ENCODE measurements around the gene C3orf22. TPM values are rescaled to one million over a fixed set of nuclear protein-coding genes. Genes with fewer than 3 reads are reported as not detected.

The C3orf22 gene
- total RNA-seq, 3 donors from 2014 or later: not detected

DNA sequence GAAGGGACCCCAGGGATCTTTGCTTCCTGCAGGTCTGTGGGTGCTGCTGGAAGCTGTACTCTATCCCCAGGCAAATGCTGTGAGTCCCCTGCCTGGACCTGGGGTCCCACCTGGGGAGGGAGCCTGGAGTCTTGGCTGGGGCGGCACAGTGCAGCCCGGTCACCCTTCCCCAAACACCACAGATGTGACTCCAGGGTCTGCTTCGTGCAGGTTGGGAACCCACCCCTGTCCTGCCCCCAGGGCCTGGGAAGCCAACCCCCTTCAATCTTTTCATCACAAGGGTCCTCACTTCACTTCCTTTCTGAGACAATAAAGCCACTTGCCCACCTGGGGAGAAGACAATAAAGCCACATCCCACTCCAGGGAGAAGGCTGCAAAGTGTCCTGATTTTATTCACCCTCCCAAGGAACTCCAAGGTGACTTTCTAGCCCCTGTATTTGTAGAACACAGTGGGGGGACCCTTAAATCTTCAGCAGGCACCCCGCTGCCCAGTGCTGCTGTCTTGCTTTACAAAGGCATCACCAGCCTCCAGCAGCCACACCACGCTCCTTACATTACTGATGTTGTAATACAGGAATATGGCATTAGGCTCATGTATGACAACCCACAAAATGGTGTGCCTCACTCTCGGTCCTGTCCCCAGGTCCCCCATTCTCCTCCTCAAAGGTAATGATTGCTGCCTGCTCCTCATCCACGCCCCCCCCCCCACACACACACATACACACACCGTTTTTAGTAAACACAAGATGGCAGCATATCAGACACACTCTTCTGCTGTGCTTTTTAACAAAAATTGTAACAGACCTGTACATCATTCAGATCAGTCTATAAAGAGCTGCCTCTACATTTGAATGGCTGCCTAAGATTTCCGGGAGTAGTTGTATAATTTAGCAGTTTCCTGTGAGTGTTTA, 9.9 kb downstream of the C3orf22 start:
- TF ChIP-seq, protein P1, sequence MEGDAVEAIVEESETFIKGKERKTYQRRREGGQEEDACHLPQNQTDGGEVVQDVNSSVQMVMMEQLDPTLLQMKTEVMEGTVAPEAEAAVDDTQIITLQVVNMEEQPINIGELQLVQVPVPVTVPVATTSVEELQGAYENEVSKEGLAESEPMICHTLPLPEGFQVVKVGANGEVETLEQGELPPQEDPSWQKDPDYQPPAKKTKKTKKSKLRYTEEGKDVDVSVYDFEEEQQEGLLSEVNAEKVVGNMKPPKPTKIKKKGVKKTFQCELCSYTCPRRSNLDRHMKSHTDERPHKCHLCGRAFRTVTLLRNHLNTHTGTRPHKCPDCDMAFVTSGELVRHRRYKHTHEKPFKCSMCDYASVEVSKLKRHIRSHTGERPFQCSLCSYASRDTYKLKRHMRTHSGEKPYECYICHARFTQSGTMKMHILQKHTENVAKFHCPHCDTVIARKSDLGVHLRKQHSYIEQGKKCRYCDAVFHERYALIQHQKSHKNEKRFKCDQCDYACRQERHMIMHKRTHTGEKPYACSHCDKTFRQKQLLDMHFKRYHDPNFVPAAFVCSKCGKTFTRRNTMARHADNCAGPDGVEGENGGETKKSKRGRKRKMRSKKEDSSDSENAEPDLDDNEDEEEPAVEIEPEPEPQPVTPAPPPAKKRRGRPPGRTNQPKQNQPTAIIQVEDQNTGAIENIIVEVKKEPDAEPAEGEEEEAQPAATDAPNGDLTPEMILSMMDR (IDR thresholded peaks at IDR 0.05): no peak
- H3K36me3 ChIP-seq: no peaks in the 10 kb centered on the region
- H3K4me3 ChIP-seq: no peak overlapping the region
- intact Hi-C loops (cut with DNase I; ENCODE audit: low total_unique reads): no loop called here
- no peaks in the 10 kb centered on the region for H3K4me1 ChIP-seq
- no peak overlapping the region for H3K27ac ChIP-seq
- no peaks in the 10 kb centered on the region for H3K9me3 ChIP-seq
- DNase-seq (ENCODE audit: low spot score in 2 of 2): peak in 1 of 2 donors; percentile 24
- H3K27me3 ChIP-seq: no peaks in the 10 kb centered on the region

- no peaks in the 10 kb centered on the region for H3K9me3 ChIP-seq
- no peaks in the 10 kb centered on the region for H3K36me3 ChIP-seq
- no peak overlapping the region for H3K4me3 ChIP-seq
- no peaks in the 10 kb centered on the region for H3K4me1 ChIP-seq
- no peak overlapping the region for H3K27ac ChIP-seq
- no peak for TF ChIP-seq POLR2A (IDR thresholded peaks at IDR 0.05)
- TF ChIP-seq, protein P1 (IDR thresholded peaks at IDR 0.05): no peak
- intact Hi-C loops (cut with DNase I; ENCODE audit: low total_unique reads): no loop called here
- DNase-seq (ENCODE audit: low spot score in 2 of 2): peak in 1 of 2 donors; percentile 5
- peaks cover 0 to under 1% of the 10 kb centered on the region in 2 donors for H3K27me3 ChIP-seq
Measured at GRCh38 chr3:126547721-126548120, 11.0 kb downstream of the C3orf22 start.

GRCh38 chr3:126546549-126547239, 12.0 kb downstream of the C3orf22 start:
- intact Hi-C loops (cut with DNase I; ENCODE audit: low total_unique reads): no loop called here
- no peaks in the 10 kb centered on the region for H3K4me1 ChIP-seq
- H3K27ac ChIP-seq: no peak overlapping the region
- TF ChIP-seq, protein P1 (IDR thresholded peaks at IDR 0.05): no peak
- TF ChIP-seq POLR2AphosphoS5 (IDR thresholded peaks at IDR 0.05) (no peak), POLR2A (IDR thresholded peaks at IDR 0.05) (no peak)
- peaks cover 0 to 11% of the 10 kb centered on the region in 2 donors for H3K27me3 ChIP-seq
- DNase-seq (ENCODE audit: low spot score in 2 of 2): peak in 1 of 2 donors; percentile 6
- H3K9me3 ChIP-seq: no peaks in the 10 kb centered on the region
- no peak overlapping the region for H3K4me3 ChIP-seq
- no peaks in the 10 kb centered on the region for H3K36me3 ChIP-seq

- peak in 1 of 2 donors; percentile 10 for DNase-seq (ENCODE audit: low spot score in 2 of 2)
- H3K4me1 ChIP-seq: no peaks in the 10 kb centered on the region
- no peak overlapping the region for H3K4me3 ChIP-seq
- TF ChIP-seq POLR2A (IDR thresholded peaks at IDR 0.05) (no peak), POLR2AphosphoS5 (IDR thresholded peaks at IDR 0.05) (no peak)
- TF ChIP-seq, protein P1 (IDR thresholded peaks at IDR 0.05): no peak
- H3K27me3 ChIP-seq: peaks cover 0 to 18% of the 10 kb centered on the region in 2 donors
- intact Hi-C loops (cut with DNase I; ENCODE audit: low total_unique reads): no loop called here
- H3K27ac ChIP-seq: no peak overlapping the region
- no peaks in the 10 kb centered on the region for H3K9me3 ChIP-seq
- H3K36me3 ChIP-seq: no peaks in the 10 kb centered on the region
Measured at GRCh38 chr3:126546013-126546412, 12.7 kb downstream of the C3orf22 start.

DNA sequence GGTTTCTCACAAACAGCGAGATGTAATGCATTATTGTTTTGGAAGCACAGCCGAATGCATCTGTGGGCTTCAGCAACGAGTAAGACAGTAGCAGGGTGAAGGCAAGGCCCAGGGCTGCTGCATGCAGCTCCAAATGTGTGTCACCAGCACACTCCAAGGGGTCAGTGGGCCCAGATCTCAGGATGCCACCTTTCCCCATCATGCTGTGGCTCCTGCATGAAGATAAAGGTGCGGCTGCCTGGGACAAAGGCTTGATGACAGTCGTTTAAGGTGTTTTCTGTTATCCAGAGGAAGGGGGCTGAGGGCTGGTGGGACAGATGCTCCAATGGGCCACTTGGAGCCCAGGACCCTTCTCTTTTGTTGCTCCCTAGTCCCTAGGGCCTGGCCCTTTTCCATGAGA, 13.2 kb downstream of the C3orf22 start:
- Histone ChIP-seq H3K36me3 (no peaks in the 10 kb centered on the region), H3K4me1 (no peaks in the 10 kb centered on the region), H3K27ac (no peak overlapping the region), H3K4me3 (no peak overlapping the region), H3K9me3 (no peaks in the 10 kb centered on the region), H3K27me3 (peaks cover 0 to 20% of the 10 kb centered on the region in 2 donors)
- TF ChIP-seq, protein P1 (IDR thresholded peaks at IDR 0.05): no peak
- no peak for TF ChIP-seq POLR2AphosphoS5 (IDR thresholded peaks at IDR 0.05)
- TF ChIP-seq POLR2A (IDR thresholded peaks at IDR 0.05): no peak
- DNase-seq (ENCODE audit: low spot score in 2 of 2): peak in 1 of 2 donors; percentile 15
- intact Hi-C loops (cut with DNase I; ENCODE audit: low total_unique reads): no loop called here

Data from breast epithelium (tissue), 4 donors.